GM23338 (cell line): Measurements from ENCODE around the gene ARMC5. TPM values are rescaled to one million over a fixed set of nuclear protein-coding genes. Genes with fewer than 3 reads are reported as not detected.
"Not testable (repeated sequence)": the region's sequence is repeated elsewhere in the genome, so short reads cannot be mapped to it uniquely, and the experiment has no call there.

ENCODE experiments used
- ATAC-seq: fragments of 200-7000 bp; cut with Tn5 transposase; 3 replicates; pipeline ENCODE4 v1.9.1; 2020
- DNase-seq: peaks from one replicate; pipeline ENCODE4 v3.0.0-alpha.2; 2015; ENCODE audit warnings: low spot score
- H2AFZ ChIP-seq: fragments of 200-600 bp; sonication (generic); 2 replicates; pipeline ENCODE4 v1.8.0; 2016; ENCODE audit warnings: antibody characterized with exemption, mild to moderate bottlenecking, moderate library complexity
- H3F3A ChIP-seq: fragments of 200-600 bp; sonication (generic); replicated peaks from 2 replicates; pipeline ENCODE4 v1.8.0; 2017; ENCODE audit warnings: antibody characterized with exemption, mixed run types, low read depth
- H3K27ac ChIP-seq: fragments of 200-600 bp; sonication (generic); 2 replicates; pipeline ENCODE4 v1.6.1; 2016; ENCODE audit warnings: low read depth
- H3K27me3 ChIP-seq: fragments of 200-600 bp; sonication (generic); 2 replicates; pipeline ENCODE4 v1.8.0; 2016; ENCODE audit warnings: mild to moderate bottlenecking, mixed run types, moderate library complexity; ENCODE audit not compliant: insufficient read depth
- H3K36me3 ChIP-seq: fragments of 200-600 bp; sonication (generic); 2 replicates; pipeline ENCODE4 v1.8.0; 2016; ENCODE audit warnings: mild to moderate bottlenecking; ENCODE audit not compliant: insufficient read depth
- H3K4me1 ChIP-seq: fragments of 200-600 bp; sonication (generic); 2 replicates; pipeline ENCODE4 v1.8.0; 2016; ENCODE audit warnings: mild to moderate bottlenecking, moderate library complexity; ENCODE audit not compliant: insufficient read depth
- H3K4me2 ChIP-seq: fragments of 200-600 bp; sonication (generic); 2 replicates; pipeline ENCODE4 v1.7.1; 2017; ENCODE audit warnings: mixed run types
- H3K4me3 ChIP-seq: fragments of 200-600 bp; sonication (generic); 2 replicates; pipeline ENCODE4 v1.6.1; 2016; ENCODE audit warnings: mixed run types
- H3K79me2 ChIP-seq: fragments of 200-600 bp; sonication (generic); replicated peaks from 2 replicates; pipeline ENCODE4 v1.8.0; 2017; ENCODE audit warnings: mild to moderate bottlenecking; ENCODE audit not compliant: insufficient read depth
- H3K9me2 ChIP-seq: fragments of 200-600 bp; sonication (generic); 2 replicates; pipeline ENCODE4 v1.8.0; 2017; ENCODE audit not compliant: insufficient read depth
- H4K20me1 ChIP-seq: fragments of 200-600 bp; sonication (generic); replicated peaks from 2 replicates; pipeline ENCODE4 v1.8.0; 2017; ENCODE audit warnings: mild to moderate bottlenecking; ENCODE audit not compliant: insufficient read depth
- H3K27ac Mint-ChIP-seq: 2 replicates; pipeline ENCODE4 v1.8.0; 2020; ENCODE audit warnings: inconsistent platforms, mild to moderate bottlenecking, moderate library complexity, mixed read lengths
- H3K27me3 Mint-ChIP-seq: 3 replicates; pipeline ENCODE4 v1.8.0; 2022; ENCODE audit warnings: low read depth, mild to moderate bottlenecking, moderate library complexity, mixed read lengths, inconsistent platforms; ENCODE audit not compliant: insufficient read depth, poor library complexity
- H3K36me3 Mint-ChIP-seq: 3 replicates; pipeline ENCODE4 v1.8.0; 2021; ENCODE audit warnings: low read depth, mild to moderate bottlenecking, inconsistent platforms, moderate library complexity, mixed read lengths
- H3K4me1 Mint-ChIP-seq: 3 replicates; pipeline ENCODE4 v1.8.0; 2020; ENCODE audit warnings: mild to moderate bottlenecking, inconsistent platforms, mixed read lengths
- H3K4me3 Mint-ChIP-seq: 3 replicates; pipeline ENCODE4 v1.8.0; 2021; ENCODE audit warnings: moderate library complexity, mild to moderate bottlenecking, inconsistent platforms, mixed read lengths
- H3K9me3 Mint-ChIP-seq: 3 replicates; pipeline ENCODE4 v1.8.0; 2020; ENCODE audit warnings: moderate library complexity, mild to moderate bottlenecking, inconsistent platforms, mixed read lengths
- CREB1 ChIP-seq: fragments of 250-450 bp; sonication (Bioruptor Pico); IDR thresholded peaks from 2 replicates; pipeline ENCODE4 v1.5.0; 2020; ENCODE audit warnings: low read depth, mild to moderate bottlenecking, moderate library complexity
- EZH2 ChIP-seq: fragments of 200-600 bp; sonication (generic); IDR thresholded peaks from one replicate; pipeline ENCODE4 v1.8.0; 2017; ENCODE audit warnings: antibody characterized with exemption, mild to moderate bottlenecking, low read depth; ENCODE audit not compliant: unreplicated experiment
- EZH2phosphoT487 ChIP-seq: fragments of 200-600 bp; sonication (generic); IDR thresholded peaks from one replicate; pipeline ENCODE4 v1.8.1; 2018; ENCODE audit warnings: antibody characterized with exemption; ENCODE audit not compliant: unreplicated experiment
- POLR2AphosphoS5 ChIP-seq: IDR thresholded peaks from 2 replicates; pipeline ENCODE4 v1.6.1; 2016; ENCODE audit warnings: antibody characterized with exemption, low read depth
- STAT1 ChIP-seq: IDR thresholded peaks from one replicate; pipeline ENCODE4 v1.6.1; 2016; ENCODE audit warnings: antibody characterized with exemption; ENCODE audit not compliant: unreplicated experiment
- ZNF114 ChIP-seq: fragments of 250-450 bp; sonication (Bioruptor Pico); IDR thresholded peaks from 2 replicates; pipeline ENCODE4 v1.5.0; 2020; ENCODE audit warnings: mild to moderate bottlenecking, moderate library complexity
- polyA plus RNA-seq: library from polyadenylated mRNA; unstranded; fragments of >200 nt; fragmentation: Nextera tagmentation; extraction: Ambion mirVana; gene quantifications from 2 replicates; pipeline ENCODE4 v1.2.1, GENCODE V29; 2016
- total RNA-seq: library from RNA; depleted of rRNA; stranded (reverse); fragments of >200 nt; shearing (Covaris generic); gene quantifications from 2 replicates; pipeline ENCODE4 v1.2.3, GENCODE V29; 2014
- TF ChIP-seq, protein P1 (sequence below): fragments of 250-450 bp; sonication (Bioruptor Pico); IDR thresholded peaks from 2 replicates; pipeline ENCODE4 v1.5.0; 2020; ENCODE audit warnings: mild to moderate bottlenecking, moderate library complexity
- TF ChIP-seq, protein P2 (sequence below): IDR thresholded peaks from 2 replicates; pipeline ENCODE4 v1.6.1; 2016; ENCODE audit warnings: antibody characterized with exemption
- TF ChIP-seq, protein P3 (sequence below): IDR thresholded peaks from one replicate; pipeline ENCODE4 v1.6.1; 2018; ENCODE audit warnings: antibody characterized with exemption; ENCODE audit not compliant: unreplicated experiment
- TF ChIP-seq, protein P4 (sequence below), 2 experiments: fragments of 200-600 bp in 1 of 2; sonication (generic) in 1 of 2; conservative IDR thresholded peaks; 2 replicates each; pipeline versions ENCODE4 v1.5.1 to v1.6.1; 2016 to 2017; ENCODE audit warnings: antibody characterized with exemption in 2 of 2, low read depth in 2 of 2, mild to moderate bottlenecking in 2 of 2, moderate library complexity in 1 of 2

The ARMC5 gene
- total and polyA plus RNA-seq, 2 experiments from 2014 or later: 5.9 to 11.3 TPM

DNA sequence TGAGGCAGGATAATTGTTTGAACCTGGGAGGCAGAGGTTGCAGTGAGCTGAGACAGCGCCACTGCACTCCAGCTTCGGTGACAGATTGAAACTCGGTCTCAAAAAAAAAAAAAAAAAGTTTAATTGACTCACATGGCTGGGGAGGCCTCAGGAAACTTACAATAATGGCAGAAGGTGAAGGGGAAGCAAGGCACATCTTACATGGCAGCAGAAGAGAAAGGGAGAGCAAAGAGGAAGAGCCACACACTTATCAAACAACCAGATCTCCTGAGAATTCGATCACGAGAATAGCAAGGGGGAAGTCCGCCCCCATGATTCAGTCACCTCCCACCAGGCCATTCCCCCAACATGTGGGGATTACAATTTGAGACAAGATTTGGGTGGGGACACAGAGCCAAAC is 13.4 kb upstream of the ARMC5 start:
- not testable (repeated sequence) for H3K4me1 ChIP-seq, H3F3A ChIP-seq, H3K27ac ChIP-seq, H3K27me3 ChIP-seq, H3K36me3 Mint-ChIP-seq, H3K27ac Mint-ChIP-seq, DNase-seq, H3K4me1 Mint-ChIP-seq, H3K27me3 Mint-ChIP-seq, H3K9me3 Mint-ChIP-seq, H3K4me3 Mint-ChIP-seq, H3K9me2 ChIP-seq, H3K36me3 ChIP-seq, H3K4me3 ChIP-seq, H3K79me2 ChIP-seq, H3K4me2 ChIP-seq, ATAC-seq, H2AFZ ChIP-seq, H4K20me1 ChIP-seq

DNA sequence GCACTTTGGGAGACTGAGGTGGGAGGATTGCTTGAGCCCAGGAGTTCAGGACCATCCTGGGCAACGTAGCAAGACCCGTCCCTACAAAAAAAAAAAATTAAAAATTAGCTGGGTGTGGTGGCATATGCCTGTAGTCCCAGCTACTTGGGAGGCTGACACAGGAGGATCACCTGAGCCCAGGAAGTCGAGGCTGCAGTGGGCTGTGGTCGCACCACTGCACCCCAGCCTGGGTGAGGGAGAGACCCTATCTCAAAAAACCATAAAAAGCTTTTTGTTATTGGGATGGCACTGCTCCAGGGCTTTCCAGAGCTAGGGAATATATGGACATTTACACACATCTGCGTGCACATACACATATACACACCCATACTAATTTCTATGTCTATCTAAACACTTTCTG is 8.1 kb upstream of the ARMC5 start:
- peaks cover 31% of the 10 kb centered on the region for H3K4me1 ChIP-seq
- H3K36me3 Mint-ChIP-seq: peaks cover 8% of the 10 kb centered on the region; the same call in 2 of the 3 replicates
- H3K4me3 ChIP-seq: no peak overlapping the region
- H3K4me2 ChIP-seq: no peak overlapping the region
- no peak overlapping the region for H3K4me3 Mint-ChIP-seq
- no peaks in the 10 kb centered on the region for H3K9me3 Mint-ChIP-seq
- H3K9me2 ChIP-seq: no peaks in the 10 kb centered on the region
- no peaks in the 10 kb centered on the region for H3K27me3 ChIP-seq
- H3K4me1 Mint-ChIP-seq: peaks cover 41% of the 10 kb centered on the region
- H3K79me2 ChIP-seq: peaks cover 9% of the 10 kb centered on the region; the same call in 1 of the 2 replicates
- H2AFZ ChIP-seq: no peak overlapping the region
- ATAC-seq: no peak
- H4K20me1 ChIP-seq: peaks cover 4% of the 10 kb centered on the region
- no peak overlapping the region for H3K27ac ChIP-seq
- no peak overlapping the region for H3K27ac Mint-ChIP-seq
- DNase-seq: no peak
- peaks cover 5% of the 10 kb centered on the region; the same call in 1 of the 2 replicates for H3F3A ChIP-seq
- H3K27me3 Mint-ChIP-seq: peaks cover 13% of the 10 kb centered on the region
- no peaks in the 10 kb centered on the region for H3K36me3 ChIP-seq
- TF ChIP-seq, protein P1, sequence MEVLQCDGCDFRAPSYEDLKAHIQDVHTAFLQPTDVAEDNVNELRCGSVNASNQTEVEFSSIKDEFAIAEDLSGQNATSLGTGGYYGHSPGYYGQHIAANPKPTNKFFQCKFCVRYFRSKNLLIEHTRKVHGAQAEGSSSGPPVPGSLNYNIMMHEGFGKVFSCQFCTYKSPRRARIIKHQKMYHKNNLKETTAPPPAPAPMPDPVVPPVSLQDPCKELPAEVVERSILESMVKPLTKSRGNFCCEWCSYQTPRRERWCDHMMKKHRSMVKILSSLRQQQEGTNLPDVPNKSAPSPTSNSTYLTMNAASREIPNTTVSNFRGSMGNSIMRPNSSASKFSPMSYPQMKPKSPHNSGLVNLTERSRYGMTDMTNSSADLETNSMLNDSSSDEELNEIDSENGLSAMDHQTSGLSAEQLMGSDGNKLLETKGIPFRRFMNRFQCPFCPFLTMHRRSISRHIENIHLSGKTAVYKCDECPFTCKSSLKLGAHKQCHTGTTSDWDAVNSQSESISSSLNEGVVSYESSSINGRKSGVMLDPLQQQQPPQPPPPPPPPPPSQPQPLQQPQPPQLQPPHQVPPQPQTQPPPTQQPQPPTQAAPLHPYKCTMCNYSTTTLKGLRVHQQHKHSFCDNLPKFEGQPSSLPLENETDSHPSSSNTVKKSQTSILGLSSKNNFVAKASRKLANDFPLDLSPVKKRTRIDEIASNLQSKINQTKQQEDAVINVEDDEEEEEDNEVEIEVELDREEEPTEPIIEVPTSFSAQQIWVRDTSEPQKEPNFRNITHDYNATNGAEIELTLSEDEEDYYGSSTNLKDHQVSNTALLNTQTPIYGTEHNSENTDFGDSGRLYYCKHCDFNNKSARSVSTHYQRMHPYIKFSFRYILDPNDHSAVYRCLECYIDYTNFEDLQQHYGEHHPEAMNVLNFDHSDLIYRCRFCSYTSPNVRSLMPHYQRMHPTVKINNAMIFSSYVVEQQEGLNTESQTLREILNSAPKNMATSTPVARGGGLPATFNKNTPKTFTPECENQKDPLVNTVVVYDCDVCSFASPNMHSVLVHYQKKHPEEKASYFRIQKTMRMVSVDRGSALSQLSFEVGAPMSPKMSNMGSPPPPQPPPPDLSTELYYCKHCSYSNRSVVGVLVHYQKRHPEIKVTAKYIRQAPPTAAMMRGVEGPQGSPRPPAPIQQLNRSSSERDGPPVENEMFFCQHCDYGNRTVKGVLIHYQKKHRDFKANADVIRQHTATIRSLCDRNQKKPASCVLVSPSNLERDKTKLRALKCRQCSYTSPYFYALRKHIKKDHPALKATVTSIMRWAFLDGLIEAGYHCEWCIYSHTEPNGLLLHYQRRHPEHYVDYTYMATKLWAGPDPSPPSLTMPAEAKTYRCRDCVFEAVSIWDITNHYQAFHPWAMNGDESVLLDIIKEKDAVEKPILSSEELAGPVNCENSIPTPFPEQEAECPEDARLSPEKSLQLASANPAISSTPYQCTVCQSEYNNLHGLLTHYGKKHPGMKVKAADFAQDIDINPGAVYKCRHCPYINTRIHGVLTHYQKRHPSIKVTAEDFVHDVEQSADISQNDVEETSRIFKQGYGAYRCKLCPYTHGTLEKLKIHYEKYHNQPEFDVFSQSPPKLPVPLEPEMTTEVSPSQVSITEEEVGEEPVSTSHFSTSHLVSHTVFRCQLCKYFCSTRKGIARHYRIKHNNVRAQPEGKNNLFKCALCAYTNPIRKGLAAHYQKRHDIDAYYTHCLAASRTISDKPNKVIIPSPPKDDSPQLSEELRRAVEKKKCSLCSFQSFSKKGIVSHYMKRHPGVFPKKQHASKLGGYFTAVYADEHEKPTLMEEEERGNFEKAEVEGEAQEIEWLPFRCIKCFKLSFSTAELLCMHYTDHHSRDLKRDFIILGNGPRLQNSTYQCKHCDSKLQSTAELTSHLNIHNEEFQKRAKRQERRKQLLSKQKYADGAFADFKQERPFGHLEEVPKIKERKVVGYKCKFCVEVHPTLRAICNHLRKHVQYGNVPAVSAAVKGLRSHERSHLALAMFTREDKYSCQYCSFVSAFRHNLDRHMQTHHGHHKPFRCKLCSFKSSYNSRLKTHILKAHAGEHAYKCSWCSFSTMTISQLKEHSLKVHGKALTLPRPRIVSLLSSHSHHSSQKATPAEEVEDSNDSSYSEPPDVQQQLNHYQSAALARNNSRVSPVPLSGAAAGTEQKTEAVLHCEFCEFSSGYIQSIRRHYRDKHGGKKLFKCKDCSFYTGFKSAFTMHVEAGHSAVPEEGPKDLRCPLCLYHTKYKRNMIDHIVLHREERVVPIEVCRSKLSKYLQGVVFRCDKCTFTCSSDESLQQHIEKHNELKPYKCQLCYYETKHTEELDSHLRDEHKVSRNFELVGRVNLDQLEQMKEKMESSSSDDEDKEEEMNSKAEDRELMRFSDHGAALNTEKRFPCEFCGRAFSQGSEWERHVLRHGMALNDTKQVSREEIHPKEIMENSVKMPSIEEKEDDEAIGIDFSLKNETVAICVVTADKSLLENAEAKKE (CRISPR knock-in tag): no peak
- no peak for TF ChIP-seq ZNF114 (CRISPR knock-in tag)
- TF ChIP-seq, protein P2, sequence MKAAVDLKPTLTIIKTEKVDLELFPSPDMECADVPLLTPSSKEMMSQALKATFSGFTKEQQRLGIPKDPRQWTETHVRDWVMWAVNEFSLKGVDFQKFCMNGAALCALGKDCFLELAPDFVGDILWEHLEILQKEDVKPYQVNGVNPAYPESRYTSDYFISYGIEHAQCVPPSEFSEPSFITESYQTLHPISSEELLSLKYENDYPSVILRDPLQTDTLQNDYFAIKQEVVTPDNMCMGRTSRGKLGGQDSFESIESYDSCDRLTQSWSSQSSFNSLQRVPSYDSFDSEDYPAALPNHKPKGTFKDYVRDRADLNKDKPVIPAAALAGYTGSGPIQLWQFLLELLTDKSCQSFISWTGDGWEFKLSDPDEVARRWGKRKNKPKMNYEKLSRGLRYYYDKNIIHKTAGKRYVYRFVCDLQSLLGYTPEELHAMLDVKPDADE: no peak
- TF ChIP-seq, protein P3, sequence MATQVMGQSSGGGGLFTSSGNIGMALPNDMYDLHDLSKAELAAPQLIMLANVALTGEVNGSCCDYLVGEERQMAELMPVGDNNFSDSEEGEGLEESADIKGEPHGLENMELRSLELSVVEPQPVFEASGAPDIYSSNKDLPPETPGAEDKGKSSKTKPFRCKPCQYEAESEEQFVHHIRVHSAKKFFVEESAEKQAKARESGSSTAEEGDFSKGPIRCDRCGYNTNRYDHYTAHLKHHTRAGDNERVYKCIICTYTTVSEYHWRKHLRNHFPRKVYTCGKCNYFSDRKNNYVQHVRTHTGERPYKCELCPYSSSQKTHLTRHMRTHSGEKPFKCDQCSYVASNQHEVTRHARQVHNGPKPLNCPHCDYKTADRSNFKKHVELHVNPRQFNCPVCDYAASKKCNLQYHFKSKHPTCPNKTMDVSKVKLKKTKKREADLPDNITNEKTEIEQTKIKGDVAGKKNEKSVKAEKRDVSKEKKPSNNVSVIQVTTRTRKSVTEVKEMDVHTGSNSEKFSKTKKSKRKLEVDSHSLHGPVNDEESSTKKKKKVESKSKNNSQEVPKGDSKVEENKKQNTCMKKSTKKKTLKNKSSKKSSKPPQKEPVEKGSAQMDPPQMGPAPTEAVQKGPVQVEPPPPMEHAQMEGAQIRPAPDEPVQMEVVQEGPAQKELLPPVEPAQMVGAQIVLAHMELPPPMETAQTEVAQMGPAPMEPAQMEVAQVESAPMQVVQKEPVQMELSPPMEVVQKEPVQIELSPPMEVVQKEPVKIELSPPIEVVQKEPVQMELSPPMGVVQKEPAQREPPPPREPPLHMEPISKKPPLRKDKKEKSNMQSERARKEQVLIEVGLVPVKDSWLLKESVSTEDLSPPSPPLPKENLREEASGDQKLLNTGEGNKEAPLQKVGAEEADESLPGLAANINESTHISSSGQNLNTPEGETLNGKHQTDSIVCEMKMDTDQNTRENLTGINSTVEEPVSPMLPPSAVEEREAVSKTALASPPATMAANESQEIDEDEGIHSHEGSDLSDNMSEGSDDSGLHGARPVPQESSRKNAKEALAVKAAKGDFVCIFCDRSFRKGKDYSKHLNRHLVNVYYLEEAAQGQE: no peak
- TF ChIP-seq EZH2phosphoT487: no peak
- TF ChIP-seq POLR2AphosphoS5: no peak
- no peak for TF ChIP-seq CREB1 (CRISPR knock-in tag)
- TF ChIP-seq, protein P4, sequence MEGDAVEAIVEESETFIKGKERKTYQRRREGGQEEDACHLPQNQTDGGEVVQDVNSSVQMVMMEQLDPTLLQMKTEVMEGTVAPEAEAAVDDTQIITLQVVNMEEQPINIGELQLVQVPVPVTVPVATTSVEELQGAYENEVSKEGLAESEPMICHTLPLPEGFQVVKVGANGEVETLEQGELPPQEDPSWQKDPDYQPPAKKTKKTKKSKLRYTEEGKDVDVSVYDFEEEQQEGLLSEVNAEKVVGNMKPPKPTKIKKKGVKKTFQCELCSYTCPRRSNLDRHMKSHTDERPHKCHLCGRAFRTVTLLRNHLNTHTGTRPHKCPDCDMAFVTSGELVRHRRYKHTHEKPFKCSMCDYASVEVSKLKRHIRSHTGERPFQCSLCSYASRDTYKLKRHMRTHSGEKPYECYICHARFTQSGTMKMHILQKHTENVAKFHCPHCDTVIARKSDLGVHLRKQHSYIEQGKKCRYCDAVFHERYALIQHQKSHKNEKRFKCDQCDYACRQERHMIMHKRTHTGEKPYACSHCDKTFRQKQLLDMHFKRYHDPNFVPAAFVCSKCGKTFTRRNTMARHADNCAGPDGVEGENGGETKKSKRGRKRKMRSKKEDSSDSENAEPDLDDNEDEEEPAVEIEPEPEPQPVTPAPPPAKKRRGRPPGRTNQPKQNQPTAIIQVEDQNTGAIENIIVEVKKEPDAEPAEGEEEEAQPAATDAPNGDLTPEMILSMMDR (conservative IDR thresholded peaks at IDR 0.05; ENCODE audit: low read depth in 2 of 2): no peak
- TF ChIP-seq STAT1: no peak
- TF ChIP-seq EZH2: no peak
